Measurements from ENCODE around the gene SSTR3.

DNA sequence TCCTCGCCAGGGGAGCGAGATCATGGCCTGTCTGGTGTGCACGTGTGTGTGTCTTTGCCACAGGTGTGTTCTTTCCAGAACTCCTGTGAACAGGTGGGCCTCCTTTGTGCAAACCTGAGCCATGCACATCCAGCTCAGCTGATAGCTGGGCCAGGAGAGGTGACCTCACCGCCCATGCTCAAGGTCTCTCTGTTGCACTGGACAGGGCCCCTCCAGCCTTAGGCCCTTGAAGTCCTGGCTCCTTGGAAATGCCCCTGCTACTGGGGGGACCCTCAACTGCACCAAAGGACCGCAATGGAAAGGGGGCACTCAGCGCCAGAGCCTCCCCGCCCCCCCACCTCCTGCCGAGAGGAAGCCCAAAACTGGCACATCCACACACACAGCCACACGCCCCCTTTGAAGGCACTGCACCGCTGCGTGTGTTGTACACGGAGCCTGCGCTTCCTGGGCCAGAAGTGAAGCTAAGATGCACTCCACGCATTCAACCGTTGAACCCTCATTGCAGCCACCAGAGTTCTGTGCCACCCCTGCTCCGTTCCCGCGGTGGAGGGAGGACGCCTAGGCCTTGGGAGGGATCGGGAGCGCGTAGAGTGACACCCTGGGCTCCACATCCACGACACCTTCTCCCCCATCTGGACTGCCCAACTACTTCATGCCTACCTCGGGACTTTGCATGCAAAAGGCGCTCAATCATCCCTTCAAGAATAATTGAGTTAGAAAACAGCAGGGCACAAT is 46.2 kb downstream of the SSTR3 start:
- TF ChIP-seq, protein P1, sequence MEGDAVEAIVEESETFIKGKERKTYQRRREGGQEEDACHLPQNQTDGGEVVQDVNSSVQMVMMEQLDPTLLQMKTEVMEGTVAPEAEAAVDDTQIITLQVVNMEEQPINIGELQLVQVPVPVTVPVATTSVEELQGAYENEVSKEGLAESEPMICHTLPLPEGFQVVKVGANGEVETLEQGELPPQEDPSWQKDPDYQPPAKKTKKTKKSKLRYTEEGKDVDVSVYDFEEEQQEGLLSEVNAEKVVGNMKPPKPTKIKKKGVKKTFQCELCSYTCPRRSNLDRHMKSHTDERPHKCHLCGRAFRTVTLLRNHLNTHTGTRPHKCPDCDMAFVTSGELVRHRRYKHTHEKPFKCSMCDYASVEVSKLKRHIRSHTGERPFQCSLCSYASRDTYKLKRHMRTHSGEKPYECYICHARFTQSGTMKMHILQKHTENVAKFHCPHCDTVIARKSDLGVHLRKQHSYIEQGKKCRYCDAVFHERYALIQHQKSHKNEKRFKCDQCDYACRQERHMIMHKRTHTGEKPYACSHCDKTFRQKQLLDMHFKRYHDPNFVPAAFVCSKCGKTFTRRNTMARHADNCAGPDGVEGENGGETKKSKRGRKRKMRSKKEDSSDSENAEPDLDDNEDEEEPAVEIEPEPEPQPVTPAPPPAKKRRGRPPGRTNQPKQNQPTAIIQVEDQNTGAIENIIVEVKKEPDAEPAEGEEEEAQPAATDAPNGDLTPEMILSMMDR (IDR thresholded peaks at IDR 0.05; ENCODE audit: low read depth, low read length, missing input control), result no peak
- TF ChIP-seq, protein P2, sequence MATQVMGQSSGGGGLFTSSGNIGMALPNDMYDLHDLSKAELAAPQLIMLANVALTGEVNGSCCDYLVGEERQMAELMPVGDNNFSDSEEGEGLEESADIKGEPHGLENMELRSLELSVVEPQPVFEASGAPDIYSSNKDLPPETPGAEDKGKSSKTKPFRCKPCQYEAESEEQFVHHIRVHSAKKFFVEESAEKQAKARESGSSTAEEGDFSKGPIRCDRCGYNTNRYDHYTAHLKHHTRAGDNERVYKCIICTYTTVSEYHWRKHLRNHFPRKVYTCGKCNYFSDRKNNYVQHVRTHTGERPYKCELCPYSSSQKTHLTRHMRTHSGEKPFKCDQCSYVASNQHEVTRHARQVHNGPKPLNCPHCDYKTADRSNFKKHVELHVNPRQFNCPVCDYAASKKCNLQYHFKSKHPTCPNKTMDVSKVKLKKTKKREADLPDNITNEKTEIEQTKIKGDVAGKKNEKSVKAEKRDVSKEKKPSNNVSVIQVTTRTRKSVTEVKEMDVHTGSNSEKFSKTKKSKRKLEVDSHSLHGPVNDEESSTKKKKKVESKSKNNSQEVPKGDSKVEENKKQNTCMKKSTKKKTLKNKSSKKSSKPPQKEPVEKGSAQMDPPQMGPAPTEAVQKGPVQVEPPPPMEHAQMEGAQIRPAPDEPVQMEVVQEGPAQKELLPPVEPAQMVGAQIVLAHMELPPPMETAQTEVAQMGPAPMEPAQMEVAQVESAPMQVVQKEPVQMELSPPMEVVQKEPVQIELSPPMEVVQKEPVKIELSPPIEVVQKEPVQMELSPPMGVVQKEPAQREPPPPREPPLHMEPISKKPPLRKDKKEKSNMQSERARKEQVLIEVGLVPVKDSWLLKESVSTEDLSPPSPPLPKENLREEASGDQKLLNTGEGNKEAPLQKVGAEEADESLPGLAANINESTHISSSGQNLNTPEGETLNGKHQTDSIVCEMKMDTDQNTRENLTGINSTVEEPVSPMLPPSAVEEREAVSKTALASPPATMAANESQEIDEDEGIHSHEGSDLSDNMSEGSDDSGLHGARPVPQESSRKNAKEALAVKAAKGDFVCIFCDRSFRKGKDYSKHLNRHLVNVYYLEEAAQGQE (IDR thresholded peaks at IDR 0.05), result no peak
- TF ChIP-seq JUND (IDR thresholded peaks at IDR 0.05), result no peak
- no peak for TF ChIP-seq YY1 (IDR thresholded peaks at IDR 0.05)
- no peak for TF ChIP-seq RAD21 (IDR thresholded peaks at IDR 0.05)
- no peak for TF ChIP-seq EGR1 (IDR thresholded peaks at IDR 0.05; ENCODE audit: low read depth in 2 of 2)

All from liver (tissue), 3 donors.